HCT116 (cell line): Measurements from ENCODE around the gene CHD1L. TPM values are rescaled to one million over a fixed set of nuclear protein-coding genes. Genes with fewer than 3 reads are reported as not detected.

Source experiments
- ATAC-seq: fragments of 200-7000 bp; cut with Tn5 transposase; 2 replicates; pipeline ENCODE4 v1.9.1; 2020; ENCODE audit warnings: mild to moderate bottlenecking, moderate library complexity
- BruUV-seq: library from RNA; stranded (reverse); fragments of 400-500 nt; replicated peaks from 2 replicates; lab custom pipeline; 2021; lab: Mats Ljungman, UMichigan
- CTCF ChIA-PET: fragments of 300-600 bp; sonication (Branson Sonifier 250); formaldehyde crosslinking; loops from one replicate; lab custom pipeline; 2021; ENCODE audit warnings: antibody characterized with exemption; lab: Charles Lee
- POLR2A ChIA-PET: fragments of 300-600, 350-600 bp; sonication (Branson Sonifier 250); formaldehyde crosslinking; loops from one replicate; lab custom pipeline; 2021; ENCODE audit warnings: antibody characterized with exemption; lab: Charles Lee
- RAD21 ChIA-PET, 2 experiments: fragments of 300-600 bp; sonication (Branson Sonifier 250); formaldehyde crosslinking; loops; one replicate each; lab custom pipeline; 2023; ENCODE audit warnings: low total read pairs in 2 of 2; ENCODE audit not compliant: uncharacterized antibody in 2 of 2, unreplicated experiment in 2 of 2, low non-redundant PET in 1 of 2; lab: Charles Lee
- DNase-seq: peaks from one replicate; pipeline ENCODE4 v3.0.0-alpha.2; 2010; ENCODE audit warnings: low read depth, low spot score
- H2AFZ ChIP-seq: fragments of 200-600 bp; shearing (Covaris generic), sonication (generic); 2 replicates; pipeline ENCODE4 v1.6.1; 2017; ENCODE audit warnings: low read depth, mixed run types, mixed read lengths, antibody characterized with exemption, low read length; ENCODE audit not compliant: poor library complexity, severe bottlenecking
- H3K27ac ChIP-seq: 2 replicates; pipeline ENCODE4 v1.5.1; 2012; ENCODE audit warnings: low read depth, low read length
- H3K27me3 ChIP-seq: fragments of 200-600 bp; sonication (generic); 2 replicates; pipeline ENCODE4 v1.6.1; 2016; ENCODE audit warnings: mixed run types, low read length, mixed read lengths; ENCODE audit not compliant: insufficient read depth
- H3K36me3 ChIP-seq, 2 experiments: fragments of 200-500 bp in 1 of 2; fragments of 200-600 bp in 1 of 2; sonication (Bioruptor generic) in 1 of 2; sonication (generic) in 1 of 2; 2 replicates each; pipeline versions ENCODE4 v1.5.1 to v1.6.1; 2014 to 2016; ENCODE audit warnings: low read length in 2 of 2, inconsistent platforms in 1 of 2, mixed read lengths in 1 of 2, mixed run types in 1 of 2; ENCODE audit not compliant: insufficient read depth in 2 of 2, control insufficient read depth in 1 of 2
- H3K4me1 ChIP-seq, 2 experiments: fragments of 200-600 bp in 1 of 2; sonication (generic) in 1 of 2; 2 replicates each; pipeline versions ENCODE4 v1.5.1 to v1.6.1; 2012 to 2017; ENCODE audit warnings: low read length in 2 of 2, inconsistent platforms in 1 of 2, mild to moderate bottlenecking in 1 of 2, mixed read lengths in 1 of 2, mixed run types in 1 of 2, moderate library complexity in 1 of 2; ENCODE audit not compliant: insufficient read depth in 2 of 2, control insufficient read depth in 1 of 2
- H3K4me2 ChIP-seq: fragments of 200-600 bp; sonication (generic); 2 replicates; pipeline ENCODE4 v1.6.1; 2017; ENCODE audit warnings: mixed run types, low read length, mixed read lengths
- H3K4me3 ChIP-seq, 2 experiments: fragments of 200-600 bp in 1 of 2; sonication (generic) in 1 of 2; replicated peaks in 1 of 2; 2 replicates each; pipeline ENCODE4 v1.5.1; 2011 to 2016; ENCODE audit warnings: low read length in 2 of 2, control low read depth in 1 of 2, low read depth in 1 of 2, mild to moderate bottlenecking in 1 of 2, mixed read lengths in 1 of 2, mixed run types in 1 of 2
- H3K79me2 ChIP-seq: fragments of 200-600 bp; sonication (generic); 2 replicates; pipeline ENCODE4 v1.6.1; 2017; ENCODE audit warnings: mild to moderate bottlenecking, mixed run types, low read length, moderate library complexity, mixed read lengths; ENCODE audit not compliant: insufficient read depth
- H3K9ac ChIP-seq: fragments of 200-600 bp; sonication (generic); 2 replicates; pipeline ENCODE4 v1.6.1; 2016; ENCODE audit warnings: low read length, mixed read lengths
- H3K9me2 ChIP-seq: fragments of 200-600 bp; sonication (generic), shearing (Covaris generic); 2 replicates; pipeline ENCODE4 v1.6.1; 2017; ENCODE audit warnings: mixed run types, mild to moderate bottlenecking, moderate library complexity; ENCODE audit not compliant: insufficient read depth
- H3K9me3 ChIP-seq, 2 experiments: fragments of 200-500 bp in 1 of 2; fragments of 200-600 bp in 1 of 2; sonication (Bioruptor generic) in 1 of 2; sonication (generic) in 1 of 2; 2 replicates each; pipeline ENCODE4 v1.6.1; 2014 to 2017; ENCODE audit warnings: low read length in 2 of 2, mixed read lengths in 2 of 2, inconsistent platforms in 1 of 2, low read depth in 1 of 2, mild to moderate bottlenecking in 1 of 2, mixed run types in 1 of 2, moderate library complexity in 1 of 2; ENCODE audit not compliant: control insufficient read depth in 1 of 2, insufficient read depth in 1 of 2
- H4K20me1 ChIP-seq: fragments of 200-600 bp; sonication (generic), shearing (Covaris generic); 2 replicates; pipeline ENCODE4 v1.6.1; 2017; ENCODE audit warnings: mixed run types, mild to moderate bottlenecking, moderate library complexity; ENCODE audit not compliant: insufficient read depth
- MAX ChIP-seq: IDR thresholded peaks from 2 replicates; pipeline ENCODE4 v1.6.1; 2012
- REST ChIP-seq: IDR thresholded peaks from 2 replicates; pipeline ENCODE4 v1.6.1; 2012; ENCODE audit warnings: low read depth
- SIN3A ChIP-seq: IDR thresholded peaks from 2 replicates; pipeline ENCODE4 v1.6.1; 2012; ENCODE audit warnings: low read depth
- YY1 ChIP-seq: IDR thresholded peaks from 2 replicates; pipeline ENCODE4 v1.6.1; 2011; ENCODE audit warnings: low read length, low read depth, moderate library complexity, mild to moderate bottlenecking; ENCODE audit not compliant: insufficient replicate concordance; ENCODE audit errors: extremely low read depth
- ZFX ChIP-seq: fragments of 450-650 bp; IDR thresholded peaks from 2 replicates; pipeline ENCODE4 v1.6.1; 2017
- intact Hi-C: fragments of 100-400 bp; cut with micrococcal nuclease; formaldehyde crosslinking; loops from 2 replicates; pipeline ENCODE4 v1.10.0; 2022
- total RNA-seq: library from RNA; stranded (reverse); gene quantifications from one replicate; pipeline ENCODE4 v1.2.1, GENCODE V29; 2021; ENCODE audit not compliant: unreplicated experiment

Gene CHD1L
- total RNA-seq, 1 experiment from 2014 or later, result 52.0 TPM

- intact Hi-C loops, result no loop called here
- no peaks in the 10 kb centered on the region for H3K79me2 ChIP-seq
- TF ChIP-seq ZFX (no peak), REST (no peak), MAX (no peak), SIN3A (no peak), YY1 (no peak)
- ChIA-PET CTCF (no interaction called here), POLR2A (no interaction called here), RAD21 (no interaction called here)
- no peak overlapping the region for H3K27ac ChIP-seq
- DNase-seq, result no peak
- H2AFZ ChIP-seq, result no peak overlapping the region
- H3K9me3 ChIP-seq, result no peaks in the 10 kb centered on the region
- H3K4me2 ChIP-seq, result no peak overlapping the region
- H3K4me3 ChIP-seq, result no peak overlapping the region
- no peaks in the 10 kb centered on the region for H3K36me3 ChIP-seq
- H3K9ac ChIP-seq, result no peak overlapping the region
- H3K4me1 ChIP-seq, result no peaks in the 10 kb centered on the region
- H3K9me2 ChIP-seq, result no peaks in the 10 kb centered on the region
- no peaks in the 10 kb centered on the region for H3K27me3 ChIP-seq
- H4K20me1 ChIP-seq, result no peaks in the 10 kb centered on the region
- ATAC-seq, result no peak
- BruUV-seq, result no TSS peak
These were observed 33.9 kb upstream of the CHD1L start for GRCh38 chr1:147208619-147209018.
